GM18873 (cell line): ENCODE measurements around the gene OR5H6.
"Not testable (repeated sequence)": the region's sequence is repeated elsewhere in the genome, so short reads cannot be mapped to it uniquely, and the experiment has no call there.

Experiments
- ATAC-seq: cut with Tn5 transposase; IDR thresholded peaks from one replicate; pipeline ENCODE4 v1.9.1; 2021; ENCODE audit warnings: mild to moderate bottlenecking, moderate library complexity, moderate number of reproducible peaks; ENCODE audit not compliant: unreplicated experiment, low FRiP score

OR5H6 gene

DNA sequence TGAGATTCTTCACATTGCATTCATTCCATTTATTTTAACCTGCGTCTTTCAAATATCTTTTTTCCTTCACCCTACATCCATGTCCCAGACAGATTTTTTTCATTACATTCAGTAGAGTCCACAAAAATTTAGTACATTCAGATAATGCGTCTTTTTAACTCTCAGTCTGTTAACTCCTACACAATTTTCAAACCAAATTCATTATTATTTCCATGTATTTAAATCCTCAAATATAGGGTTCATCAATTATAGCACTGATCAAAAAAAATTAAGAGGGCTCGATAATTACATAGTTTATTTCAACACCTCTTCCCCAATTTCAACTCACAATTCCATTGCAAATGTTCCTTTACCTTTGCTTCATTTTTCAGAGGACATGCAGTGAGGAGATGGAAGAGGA, at the start of gene OR5H6:
Gene OR5H6 (plus strand): TSS at position 301 of the 400 bp plus-strand sequence. CDS start 89 bp downstream, at position 390.
- no peak for ATAC-seq

DNA sequence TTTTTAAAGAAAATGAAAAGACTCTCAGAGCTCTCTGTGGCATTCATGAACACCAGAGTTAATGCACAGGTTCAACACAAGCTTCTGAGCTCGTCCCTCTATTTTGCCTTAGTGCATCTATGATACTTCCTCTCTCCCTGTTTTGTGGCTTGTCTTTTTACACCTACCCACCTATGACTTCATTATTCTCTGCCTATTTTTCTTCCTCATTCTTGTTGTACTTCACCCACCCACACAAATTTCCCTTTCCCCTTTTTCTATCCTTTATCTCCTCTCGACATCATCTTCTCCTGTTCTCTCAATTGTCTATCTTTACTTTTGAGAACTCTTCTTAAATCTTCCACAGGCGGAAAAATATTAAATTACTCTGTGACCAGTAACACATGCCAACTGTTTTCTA, 49.0 kb upstream of the OR5H6 start:
- ATAC-seq, result no peak

DNA sequence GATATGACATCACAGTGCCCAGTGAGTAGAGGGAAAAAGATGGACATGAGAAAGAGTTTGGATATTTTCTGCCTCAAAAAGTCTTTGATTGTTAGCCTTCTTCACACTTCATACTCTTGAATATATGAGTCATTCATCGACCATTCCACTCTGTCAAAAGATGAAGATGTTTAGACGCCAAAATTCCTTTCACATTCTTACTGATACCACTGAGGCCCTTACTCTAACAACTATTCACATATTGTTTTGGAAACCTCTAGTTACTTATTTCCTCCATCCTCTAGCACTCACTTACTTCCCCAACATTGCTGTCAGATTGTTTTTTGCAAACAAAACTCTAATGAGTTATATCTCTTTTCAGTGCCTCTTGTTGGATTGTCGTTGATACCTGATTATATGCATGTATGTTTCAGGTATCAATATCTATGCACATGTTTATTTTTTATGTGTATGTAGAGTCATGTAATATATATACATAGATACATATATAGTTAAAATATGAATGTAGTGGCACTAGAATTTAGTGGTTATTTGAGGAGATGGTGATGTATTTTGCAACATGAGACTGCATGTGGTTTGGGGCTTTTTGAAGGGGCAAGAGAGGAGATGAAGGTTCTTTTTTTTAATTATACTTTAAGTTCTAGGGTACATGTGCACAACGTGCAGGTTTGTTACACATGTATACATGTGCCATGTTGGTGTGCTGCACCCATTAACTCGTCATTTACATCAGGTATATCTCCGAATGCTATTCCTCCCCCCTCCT, 40.0 kb upstream of the OR5H6 start:
- no peak for ATAC-seq

DNA sequence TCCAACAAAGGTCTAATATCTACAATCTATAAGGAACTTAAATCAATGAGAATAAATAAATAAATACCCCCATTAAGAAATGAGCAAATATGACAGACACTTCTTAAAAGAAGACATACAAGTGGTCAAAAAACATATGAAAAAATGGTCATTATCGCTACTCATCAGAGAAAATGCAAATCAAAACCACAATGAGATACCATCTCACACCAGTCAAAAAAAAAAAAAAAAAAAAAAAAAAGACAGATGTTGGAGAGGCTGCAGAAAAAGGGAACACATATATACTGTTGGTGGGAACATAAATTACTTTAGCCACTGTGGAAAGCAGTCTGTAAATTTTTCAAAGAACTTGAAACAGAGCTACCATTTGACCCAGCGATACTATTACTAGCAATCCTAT, 31.6 kb upstream of the OR5H6 start:
- ATAC-seq, result no peak

DNA sequence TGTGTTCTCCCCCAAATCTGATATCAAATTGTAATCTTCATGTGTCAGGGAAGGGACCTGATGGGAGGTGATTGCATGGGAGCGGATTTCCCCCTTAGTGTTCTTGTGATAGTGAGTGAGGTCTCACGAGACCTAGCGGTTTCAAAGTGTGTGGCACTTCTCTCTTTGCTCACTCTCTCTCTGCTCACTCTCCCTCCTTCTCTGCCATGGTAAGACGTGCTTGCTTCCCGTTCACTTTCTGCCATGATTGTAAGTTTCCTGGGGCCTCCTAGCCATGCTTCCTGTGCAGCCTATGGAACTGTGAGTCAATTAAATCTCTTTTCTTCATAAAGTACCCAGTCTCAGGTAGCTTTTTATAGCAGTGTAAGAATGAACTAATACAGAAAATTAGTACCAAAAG, 30.6 kb upstream of the OR5H6 start:
- no peak for ATAC-seq

DNA sequence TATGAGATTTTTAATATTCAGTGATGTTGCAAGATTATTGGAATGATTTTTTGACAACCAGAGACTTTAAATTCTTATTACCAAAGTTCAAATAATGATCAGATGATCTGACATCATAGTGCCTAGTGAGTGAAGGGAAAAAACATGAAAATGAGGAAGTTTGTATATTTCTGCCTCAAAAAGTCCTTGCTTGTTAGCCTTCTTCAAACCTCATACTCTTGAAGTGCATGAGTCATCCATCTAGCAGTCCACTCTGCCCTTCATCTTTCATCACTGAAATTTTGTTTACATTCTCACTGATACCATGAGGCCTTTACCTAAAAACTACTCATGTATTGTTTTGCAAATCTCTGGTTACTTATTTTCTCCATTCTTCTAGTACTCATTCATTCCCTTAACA, 23.9 kb upstream of the OR5H6 start:
- ATAC-seq, result no peak

DNA sequence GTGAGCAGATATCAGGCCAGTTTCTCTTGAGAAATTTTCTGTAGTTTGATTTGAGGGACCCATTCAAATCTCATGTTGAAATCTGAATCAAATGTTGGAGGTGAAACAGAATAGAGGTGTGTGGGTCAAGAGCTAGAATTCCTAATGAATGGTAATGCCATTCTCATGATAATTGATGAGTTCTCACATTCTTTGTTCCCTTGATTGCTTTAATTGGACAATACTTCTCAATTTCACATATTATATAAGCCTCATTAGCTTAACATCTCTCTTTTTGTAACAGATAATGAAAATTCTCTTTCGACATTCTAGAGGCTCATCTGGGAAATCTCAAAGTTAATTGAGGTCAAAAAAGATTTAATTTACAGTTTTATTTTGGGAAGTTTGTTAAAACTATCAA, 21.9 kb upstream of the OR5H6 start:
- ATAC-seq, result no peak

DNA sequence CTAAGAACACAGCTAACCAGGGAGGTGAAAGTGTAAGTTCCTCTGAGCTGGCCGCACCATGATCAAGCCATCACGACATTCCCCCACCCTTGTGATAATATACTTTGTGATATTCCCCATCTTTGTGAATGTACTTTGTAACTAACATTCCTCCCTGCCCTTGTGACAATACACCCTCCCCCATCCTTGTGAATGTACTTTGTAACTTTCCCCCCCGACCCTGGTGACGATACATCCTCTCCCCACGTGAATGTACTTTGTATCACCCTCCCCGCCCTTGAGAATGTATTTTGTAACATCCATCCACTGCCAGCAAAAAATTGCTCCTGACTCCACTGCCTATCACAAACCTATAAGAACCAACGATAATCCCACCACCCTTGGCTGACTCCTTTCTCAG, 20.2 kb upstream of the OR5H6 start:
- no peak for ATAC-seq

DNA sequence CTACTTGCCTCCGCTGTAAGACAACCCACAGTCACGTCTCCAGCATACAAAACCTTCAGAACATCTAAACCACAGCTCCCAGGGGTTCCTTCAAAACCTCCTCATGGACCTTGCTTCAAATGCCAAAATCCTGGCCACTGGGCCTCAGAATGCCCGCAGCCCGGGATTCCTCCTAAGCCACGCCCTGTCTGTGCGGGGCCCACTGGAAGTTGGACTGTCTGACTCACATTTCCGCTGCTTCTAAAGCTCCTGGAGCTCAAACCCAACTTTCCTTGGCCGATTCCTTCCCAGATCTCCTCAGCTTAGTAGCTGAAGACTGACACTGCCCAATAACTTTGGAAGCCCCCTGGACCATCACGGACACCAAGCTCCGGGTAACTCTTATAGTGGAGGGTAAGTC, 17.9 kb upstream of the OR5H6 start:
- no peak for ATAC-seq

DNA sequence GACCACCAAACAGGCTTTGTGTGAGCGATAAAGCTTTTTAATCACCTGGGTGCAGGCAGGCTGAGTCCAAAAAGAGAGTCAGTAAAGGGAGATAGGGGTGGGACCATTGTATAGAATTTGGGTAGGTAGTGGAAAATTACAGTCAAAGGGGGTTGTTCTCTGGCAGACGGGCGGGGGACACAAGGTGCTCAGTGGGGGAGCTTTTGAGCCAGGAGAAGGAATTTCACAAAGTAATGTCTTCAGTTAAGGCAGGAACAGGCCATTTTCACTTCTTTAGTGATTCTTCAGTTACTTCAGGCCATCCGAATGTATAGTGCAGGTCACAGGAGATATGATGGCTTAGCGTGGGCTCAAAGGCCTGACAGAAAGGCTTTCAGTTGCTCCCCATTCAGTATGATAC, 8.0 kb upstream of the OR5H6 start:
- not testable (repeated sequence) for ATAC-seq

DNA sequence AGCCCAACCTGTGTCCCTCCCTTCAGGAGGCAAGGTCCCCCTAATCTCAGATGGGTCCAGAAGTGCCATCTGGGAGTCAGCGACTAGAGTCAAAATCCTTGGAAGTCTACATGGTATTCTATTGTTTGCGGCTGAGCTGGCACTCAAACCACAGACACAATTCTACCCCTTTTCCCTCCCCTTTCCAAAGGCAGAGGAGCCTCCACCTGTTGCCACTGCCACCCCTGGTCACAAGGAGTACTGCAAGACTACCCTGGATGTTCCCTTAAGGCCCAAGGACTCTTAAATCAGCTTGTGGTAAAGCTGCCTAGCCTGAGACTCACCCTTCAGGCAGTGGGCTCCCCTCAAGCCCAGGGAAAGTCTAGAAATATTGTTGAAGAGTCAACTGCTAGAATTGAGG, 4.3 kb upstream of the OR5H6 start:
- ATAC-seq, result no peak

DNA sequence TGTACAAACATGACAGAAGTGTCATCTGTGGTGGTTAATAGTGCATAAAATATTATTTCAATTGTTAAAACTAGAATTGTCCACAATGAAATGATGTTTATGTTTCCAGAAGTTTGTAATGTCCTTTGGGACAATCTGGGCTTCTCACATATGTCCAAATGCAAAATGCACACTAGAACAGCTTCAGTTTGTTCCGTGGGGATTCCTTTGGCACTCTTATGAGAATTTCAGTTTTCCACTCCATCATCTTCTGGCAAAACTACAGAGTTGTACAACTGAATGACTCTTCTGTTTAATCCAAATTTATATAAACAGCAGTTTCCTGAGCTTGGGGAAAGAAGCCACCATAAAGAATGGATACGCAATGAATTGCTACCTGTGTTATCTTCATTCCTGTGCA, 2.0 kb upstream of the OR5H6 start:
- ATAC-seq, result no peak

DNA sequence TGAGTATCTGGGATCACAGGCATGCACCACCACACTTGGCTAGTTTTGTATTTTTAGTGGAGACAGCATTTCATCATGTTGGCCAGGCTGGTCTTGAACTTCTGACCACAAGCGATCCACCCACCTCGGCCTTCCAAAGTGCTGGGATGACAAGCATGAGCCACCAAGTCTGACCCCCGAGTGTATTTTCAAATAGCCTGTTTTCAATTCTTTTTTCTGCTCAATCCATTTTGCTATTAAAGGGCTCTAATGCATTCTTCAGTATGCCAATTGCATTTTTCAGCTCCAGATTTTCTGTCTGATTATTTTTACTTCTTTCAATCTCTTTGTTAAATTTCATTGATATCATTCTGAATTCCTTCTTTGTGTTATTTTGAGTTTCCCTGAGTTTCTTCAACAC, 5.8 kb downstream of the OR5H6 start:
- ATAC-seq, result no peak

DNA sequence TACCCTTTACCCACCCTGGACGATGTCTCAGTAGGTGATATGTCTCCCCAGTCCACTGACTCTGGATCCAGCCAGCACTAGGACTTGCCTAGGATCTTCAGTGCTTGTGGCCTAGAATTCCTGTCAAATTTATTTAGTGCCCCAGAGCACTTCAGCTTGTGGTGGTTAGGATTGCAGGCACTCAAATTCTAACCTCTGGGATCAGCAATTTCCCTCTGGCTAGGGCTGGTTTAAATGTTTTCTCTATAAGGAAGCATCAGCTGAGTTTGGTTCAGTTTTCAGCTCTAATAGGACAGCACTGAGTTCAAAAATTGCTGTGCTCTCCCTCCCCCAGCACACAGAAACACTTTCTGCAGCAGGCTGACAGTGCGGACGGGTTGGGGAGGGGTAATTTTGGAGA, 8.1 kb downstream of the OR5H6 start:
- ATAC-seq, result no peak

DNA sequence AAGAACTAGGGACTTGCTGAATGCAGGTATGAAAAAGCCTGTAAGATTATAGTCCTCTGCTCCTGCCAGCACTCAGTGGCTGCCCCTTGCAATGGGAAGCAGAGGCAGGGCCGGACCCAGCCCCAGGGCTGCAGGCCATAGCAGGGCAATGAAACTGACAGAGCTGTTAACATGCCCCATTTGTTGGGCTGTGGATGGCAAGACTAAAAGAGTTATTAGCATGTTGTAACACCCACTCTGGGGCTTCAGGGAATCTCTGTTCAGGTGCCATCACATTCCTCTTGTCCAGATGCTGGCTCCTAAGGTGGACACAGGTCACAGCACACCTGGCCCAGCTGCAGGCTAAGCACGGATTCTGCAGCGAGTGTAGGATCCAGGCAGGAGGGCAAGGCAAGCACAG, 10.9 kb downstream of the OR5H6 start:
- no peak for ATAC-seq

DNA sequence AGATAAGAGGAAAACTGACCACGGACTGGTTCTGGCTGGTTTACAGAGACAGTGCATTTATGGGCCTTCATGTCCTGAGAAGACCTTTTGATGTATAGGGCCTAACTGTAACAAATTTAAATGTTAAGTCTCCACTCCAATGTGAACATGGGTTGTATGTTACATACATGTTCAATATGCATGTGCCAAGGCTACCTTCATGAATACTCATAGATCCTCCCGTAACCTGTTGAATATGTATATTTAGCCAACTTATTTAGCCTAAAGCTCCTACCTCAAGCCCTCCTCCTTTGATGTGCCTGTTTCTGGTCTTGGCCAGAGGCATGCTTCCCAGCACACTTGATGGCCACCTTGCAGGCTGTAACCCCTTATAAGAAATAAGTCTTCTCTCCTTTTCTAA, 18.2 kb downstream of the OR5H6 start, which contains the start of gene OR5H2:
Gene OR5H2 (plus strand): TSS at position 301 of the 400 bp plus-strand sequence. CDS start 398 bp downstream, outside the sequence.
- ATAC-seq, result no peak

DNA sequence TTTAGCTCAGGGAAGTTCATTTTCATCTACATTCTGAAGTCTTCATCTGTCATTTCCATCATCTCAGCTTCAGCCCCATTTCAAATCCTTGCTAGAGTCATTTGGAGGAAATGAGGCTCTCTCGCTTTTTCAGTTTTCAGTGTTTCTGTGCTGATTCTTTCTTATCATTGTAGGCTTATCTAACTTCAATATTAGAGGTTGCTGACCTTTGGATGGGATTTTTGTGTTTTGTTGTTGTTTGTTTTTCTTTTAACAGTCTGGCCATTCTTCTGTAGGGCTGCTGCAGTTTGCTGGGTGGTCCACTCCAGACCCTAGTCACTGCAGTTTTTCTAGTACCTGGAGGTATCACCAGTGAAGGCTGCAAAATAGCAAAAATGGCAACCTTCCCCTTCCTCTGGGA, 26.9 kb downstream of the OR5H6 start:
- no peak for ATAC-seq

DNA sequence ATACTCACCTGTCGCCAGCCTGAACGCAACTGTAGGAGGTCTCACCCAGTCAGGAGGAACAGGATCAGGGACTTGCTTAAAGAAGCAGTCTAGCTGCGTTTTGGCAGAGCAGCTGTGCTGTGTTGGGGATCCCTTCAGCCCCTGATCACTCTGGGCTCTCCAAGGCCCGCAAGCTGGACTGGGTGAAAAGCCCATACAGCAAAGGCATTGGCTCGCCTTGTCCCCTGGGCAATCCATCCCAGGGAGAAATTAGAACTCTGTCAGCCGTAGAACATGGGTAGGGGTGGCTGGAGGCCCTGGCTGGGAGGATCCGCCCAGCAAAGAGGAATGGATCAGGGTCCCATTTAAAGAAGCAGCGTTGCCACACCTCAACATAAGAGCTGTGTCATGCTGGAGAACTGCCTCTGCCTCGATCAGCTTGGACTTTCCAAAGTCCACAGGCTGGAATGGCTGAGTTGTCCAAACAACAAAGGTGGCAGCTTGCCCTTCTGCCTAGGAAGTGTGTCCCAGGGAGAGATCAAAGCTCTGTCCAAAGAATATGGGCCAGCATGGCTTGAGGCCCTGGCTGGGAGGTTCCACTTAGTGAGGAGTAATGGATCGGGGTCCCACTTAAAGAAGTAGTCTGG, 27.4 kb downstream of the OR5H6 start:
- no peak for ATAC-seq
